B cell (primary cell): ENCODE data around the gene LAX1. TPM values are rescaled to one million over a fixed set of nuclear protein-coding genes. Genes with fewer than 3 reads are reported as not detected.
A peak's percentile ranks its signal among the peaks of the same experiment; 100 is the strongest.

Experiments
- ATAC-seq: fragments of 200-7000 bp; cut with Tn5 transposase; one replicate; pipeline ENCODE4 v1.10.0; 2021; ENCODE audit warnings: low read depth, mild to moderate bottlenecking, moderate number of reproducible peaks, moderate library complexity
- CTCF ChIA-PET: fragments of 350-600 bp; sonication (Branson Sonifier 250); formaldehyde crosslinking; loops from one replicate; lab custom pipeline; 2021; ENCODE audit warnings: antibody characterized with exemption, inconsistent platforms; lab: Charles Lee
- POLR2A ChIA-PET: fragments of 350-600 bp; sonication (Branson Sonifier 250); formaldehyde crosslinking; loops from one replicate; lab custom pipeline; 2021; ENCODE audit warnings: antibody characterized with exemption; lab: Charles Lee
- DNase-seq: peaks from one replicate; pipeline ENCODE4 v3.0.0; 2013
- H2AFZ ChIP-seq: 2 replicates; pipeline ENCODE4 v1.6.1; 2012; ENCODE audit warnings: mild to moderate bottlenecking, low read depth, low read length; ENCODE audit not compliant: insufficient read depth, poor library complexity, severe bottlenecking
- H3K27ac ChIP-seq, 2 donors: 1 replicate in 1 of 2; 2 replicates in 1 of 2; pipeline ENCODE4 v1.5.1; 2012 to 2013; ENCODE audit warnings: low read length in 2 of 2, mild to moderate bottlenecking in 2 of 2, moderate library complexity in 1 of 2
- H3K27me3 ChIP-seq, 4 experiments: fragments of 200-600 bp in 1 of 4; sonication (generic) in 1 of 4; replicated peaks in 1 of 4; 1 replicate in 2 of 4; 2 replicates in 2 of 4; pipeline versions ENCODE4 v1.6.1 to v1.7.0; 2013 to 2016; ENCODE audit warnings: low read length in 3 of 4, mild to moderate bottlenecking in 2 of 4, mixed read lengths in 1 of 4, moderate library complexity in 1 of 4; ENCODE audit not compliant: insufficient read depth in 4 of 4, control insufficient read depth in 3 of 4; ENCODE audit errors: control extremely low read depth in 1 of 4
- H3K36me3 ChIP-seq, 2 experiments: replicated peaks in 1 of 2; 1 replicate in 1 of 2; 2 replicates in 1 of 2; pipeline versions ENCODE4 v1.6.1 to v1.7.1; 2013; ENCODE audit warnings: low read length in 1 of 2; ENCODE audit not compliant: insufficient read depth in 2 of 2, control insufficient read depth in 1 of 2; ENCODE audit errors: control extremely low read depth in 1 of 2, extremely low read depth in 1 of 2
- H3K4me1 ChIP-seq, 2 donors: fragments of 200-600 bp in 1 of 2; sonication (generic) in 1 of 2; 1 replicate in 1 of 2; 2 replicates in 1 of 2; pipeline versions ENCODE4 v1.5.1 to v1.6.1; 2013 to 2017; ENCODE audit warnings: low read length in 2 of 2; ENCODE audit not compliant: control insufficient read depth in 2 of 2, insufficient read depth in 2 of 2
- H3K4me2 ChIP-seq: replicated peaks from 2 replicates; pipeline ENCODE3; 2012; ENCODE audit warnings: mild to moderate bottlenecking, low read depth, low read length; ENCODE audit not compliant: poor library complexity, severe bottlenecking
- H3K4me3 ChIP-seq, 5 experiments: fragments of 200-600 bp in 1 of 5; sonication (generic) in 1 of 5; 1 replicate in 3 of 5; 2 replicates in 2 of 5; pipeline versions ENCODE4 v1.5.1 to v1.7.0; 2011 to 2016; ENCODE audit warnings: low read length in 4 of 5, mild to moderate bottlenecking in 4 of 5, low read depth in 2 of 5, control low read depth in 1 of 5, moderate library complexity in 1 of 5; ENCODE audit not compliant: insufficient read depth in 1 of 5; ENCODE audit errors: control extremely low read depth in 1 of 5, extremely low read depth in 1 of 5
- H3K79me2 ChIP-seq: fragments of 200-600 bp; sonication (generic); one replicate; pipeline ENCODE4 v1.6.0; 2016; ENCODE audit warnings: low read length; ENCODE audit not compliant: control insufficient read depth, insufficient read depth
- H3K9ac ChIP-seq: fragments of 200-600 bp; sonication (generic); 2 replicates; pipeline ENCODE4 v1.6.1; 2017; ENCODE audit warnings: mild to moderate bottlenecking, low read length, moderate library complexity
- H3K9me3 ChIP-seq, 3 donors: one replicate each; pipeline versions ENCODE4 v1.6.1 to v1.7.1; 2013; ENCODE audit warnings: low read length in 2 of 3; ENCODE audit not compliant: control insufficient read depth in 2 of 3, insufficient read depth in 1 of 3; ENCODE audit errors: control extremely low read depth in 1 of 3
- H4K20me1 ChIP-seq: 2 replicates; pipeline ENCODE4 v1.6.0; 2012; ENCODE audit warnings: mild to moderate bottlenecking, low read length; ENCODE audit not compliant: insufficient read depth, control insufficient read depth, poor library complexity, severe bottlenecking
- H3K27ac Mint-ChIP-seq: one replicate; pipeline ENCODE4 v1.8.0; 2021; ENCODE audit warnings: mixed read lengths
- H3K27me3 Mint-ChIP-seq: one replicate; pipeline ENCODE4 v1.8.0; 2021; ENCODE audit warnings: mixed read lengths
- H3K4me1 Mint-ChIP-seq: one replicate; pipeline ENCODE4 v1.8.0; 2021; ENCODE audit warnings: mixed read lengths
- H3K4me3 Mint-ChIP-seq: one replicate; pipeline ENCODE4 v1.8.0; 2021; ENCODE audit warnings: mixed read lengths
- H3K9me3 Mint-ChIP-seq: one replicate; pipeline ENCODE4 v1.8.0; 2022; ENCODE audit warnings: mixed read lengths; ENCODE audit not compliant: insufficient read depth
- CTCF ChIP-seq: fragments of 200-600 bp; IDR thresholded peaks from one replicate; pipeline ENCODE4 v1.8.0; 2022; ENCODE audit warnings: antibody characterized with exemption, mild to moderate bottlenecking
- WGBS: methylation state at CpG from one replicate; pipeline ENCODE4 v1.1.5; 2013; ENCODE audit warnings: missing lambda C conversion rate; ENCODE audit not compliant: insufficient coverage; 5-methylcytosine and 5-hydroxymethylcytosine counted together
- intact Hi-C: fragments of 100-400 bp; cut with micrococcal nuclease; formaldehyde crosslinking; loops from one replicate; pipeline ENCODE4 v1.10.0; 2022
- polyA plus RNA-seq: library from polyadenylated mRNA; depleted of rRNA; stranded (reverse); fragments of >200 nt; gene quantifications from 2 replicates; pipeline ENCODE4 v1.2.3, GENCODE V29; 2012
- total RNA-seq, 2 donors: library from RNA; stranded (reverse); fragments of 120-200 nt in 1 of 2; gene quantifications; 1 replicate in 1 of 2; 2 replicates in 1 of 2; pipeline versions ENCODE4 v1.2.3 to v1.2.4, GENCODE V29; 2013 to 2022

Gene LAX1
- total and polyA plus RNA-seq, 2 donors (not counting 1 experiment from before 2014, with no cell fraction given), result 11.3 to 20.5 TPM

GRCh38 chr1:203768256-203768655, 3.3 kb downstream of the LAX1 start:
- H3K4me3 ChIP-seq, result no peak overlapping the region

More at GRCh38 chr1:203768256-203768655, 3.3 kb downstream of the LAX1 start:
- ChIA-PET POLR2A (no interaction called here), CTCF (no interaction called here)
- Histone ChIP-seq H3K9me3 (no peaks in the 10 kb centered on the region), H3K4me2 (no peak overlapping the region), H3K9ac (no peak overlapping the region), H3K4me1 (peaks cover 14 to 31% of the 10 kb centered on the region in 2 donors), H3K79me2 (peaks cover 17% of the 10 kb centered on the region), H3K27me3 (peaks cover 0 to 2% (median 0%) of the 10 kb centered on the region in 4 experiments), H4K20me1 (no peaks in the 10 kb centered on the region), H3K27ac (peak overlapping the region in 1 of 2 donors; percentile 33), H2AFZ (no peak overlapping the region), H3K36me3 (peaks cover 0 to 21% of the 10 kb centered on the region in 2 experiments)
- intact Hi-C loops, result loop anchor here (5.0 kb wide), 1 partner anchor 141 kb away; the partner anchor contains the start of gene ATP2B4
- Mint-ChIP-seq H3K27me3 (no peaks in the 10 kb centered on the region), H3K4me1 (peaks cover 34% of the 10 kb centered on the region), H3K4me3 (peak overlapping the region; percentile 2), H3K9me3 (no peaks in the 10 kb centered on the region), H3K27ac (peak overlapping the region; percentile 47)
- WGBS, result 91% methylated on average over 4 of the region's 6 CpGs
- DNase-seq (no peak), ATAC-seq (no peak)
- TF ChIP-seq CTCF, result no peak
